IMR-90 (cell line): ENCODE data around the gene ACSF2. TPM values are rescaled to one million over a fixed set of nuclear protein-coding genes. Genes with fewer than 3 reads are reported as not detected.

Source experiments
- ATAC-seq: fragments of 200-7000 bp; cut with Tn5 transposase; 2 replicates; pipeline ENCODE4 v1.9.1; 2020; ENCODE audit warnings: low read depth, mild to moderate bottlenecking, moderate library complexity
- Bru-seq: library from RNA; stranded (reverse); fragments of 400-500 nt; gene quantifications from one replicate; lab custom pipeline; 2021; lab: Mats Ljungman, UMichigan
- BruChase-seq, 2 experiments: library from RNA; stranded (reverse); fragments of 400-500 nt; gene quantifications; one replicate each; lab custom pipeline; 2021; lab: Mats Ljungman, UMichigan
- BruUV-seq: library from RNA; stranded (reverse); fragments of 400-500 nt; replicated peaks from 2 replicates; lab custom pipeline; 2021; lab: Mats Ljungman, UMichigan
- CTCF ChIA-PET: fragments of 300-600 bp; formaldehyde crosslinking; extraction: SDS; loops from one replicate; lab custom pipeline; 2021; ENCODE audit warnings: antibody characterized with exemption; lab: Yijun Ruan, JAX
- POLR2A ChIA-PET: fragments of 300-600 bp; sonication (Branson Sonifier 250); formaldehyde crosslinking; loops from one replicate; lab custom pipeline; 2022; ENCODE audit warnings: antibody characterized with exemption; ENCODE audit not compliant: unreplicated experiment; lab: Charles Lee
- DNase-seq: peaks from one replicate; pipeline ENCODE4 v3.0.0; 2013
- H2AFZ ChIP-seq: replicated peaks from 2 replicates; pipeline ENCODE3; 2013; ENCODE audit warnings: low read length, mild to moderate bottlenecking; ENCODE audit not compliant: poor library complexity
- H2AK5ac ChIP-seq: 2 replicates; pipeline ENCODE4 v1.6.1; 2013; ENCODE audit warnings: low read depth, low read length, inconsistent platforms
- H2AK9ac ChIP-seq: replicated peaks from 2 replicates; pipeline ENCODE3; 2013; ENCODE audit warnings: mild to moderate bottlenecking, low read depth, low read length, moderate library complexity; ENCODE audit not compliant: poor library complexity
- H2BK120ac ChIP-seq: 2 replicates; pipeline ENCODE4 v1.6.1; 2013; ENCODE audit warnings: low read depth, low read length, inconsistent platforms
- H2BK15ac ChIP-seq: 3 replicates; pipeline ENCODE4 v1.6.1; 2013; ENCODE audit warnings: low read depth, low read length, inconsistent platforms
- H2BK20ac ChIP-seq: 2 replicates; pipeline ENCODE4 v1.6.1; 2013; ENCODE audit warnings: low read depth, mild to moderate bottlenecking, inconsistent platforms, low read length, moderate library complexity
- H2BK5ac ChIP-seq: 2 replicates; pipeline ENCODE4 v1.6.1; 2013; ENCODE audit warnings: mild to moderate bottlenecking, low read depth, low read length, inconsistent platforms; ENCODE audit not compliant: poor library complexity, severe bottlenecking
- H3K14ac ChIP-seq: replicated peaks from 2 replicates; pipeline ENCODE4 v1.6.1; 2013; ENCODE audit warnings: low read depth, low read length, inconsistent platforms
- H3K18ac ChIP-seq: 2 replicates; pipeline ENCODE4 v1.6.1; 2013; ENCODE audit warnings: low read depth, low read length, control low read depth
- H3K23ac ChIP-seq: 2 replicates; pipeline ENCODE4 v1.6.1; 2013; ENCODE audit warnings: low read depth, low read length, inconsistent platforms
- H3K27ac ChIP-seq: 2 replicates; pipeline ENCODE4 v1.5.1; 2013; ENCODE audit warnings: mild to moderate bottlenecking, control low read depth, low read length; ENCODE audit not compliant: insufficient read depth
- H3K27me3 ChIP-seq: 2 replicates; pipeline ENCODE4 v1.6.1; 2013; ENCODE audit warnings: low read length; ENCODE audit not compliant: control insufficient read depth, insufficient read depth
- H3K36me3 ChIP-seq: 2 replicates; pipeline ENCODE4 v1.6.1; 2013; ENCODE audit warnings: low read length, mixed read lengths; ENCODE audit not compliant: control insufficient read depth, insufficient read depth
- H3K4ac ChIP-seq: 2 replicates; pipeline ENCODE4 v1.6.1; 2013; ENCODE audit warnings: low read depth, low read length, inconsistent platforms
- H3K4me1 ChIP-seq: 2 replicates; pipeline ENCODE4 v1.6.1; 2013; ENCODE audit warnings: low read length, mixed read lengths; ENCODE audit not compliant: control insufficient read depth, insufficient read depth
- H3K4me2 ChIP-seq: 2 replicates; pipeline ENCODE4 v1.6.1; 2013; ENCODE audit warnings: low read depth, mild to moderate bottlenecking, control low read depth, low read length, moderate library complexity
- H3K4me3 ChIP-seq: 2 replicates; pipeline ENCODE4 v1.5.1; 2013; ENCODE audit warnings: low read depth, mild to moderate bottlenecking, control low read depth, low read length, moderate library complexity; ENCODE audit not compliant: insufficient read depth
- H3K56ac ChIP-seq: 2 replicates; pipeline ENCODE4 v1.6.1; 2013; ENCODE audit warnings: low read length, inconsistent platforms; ENCODE audit not compliant: insufficient read depth; ENCODE audit errors: extremely low read depth
- H3K79me1 ChIP-seq, 2 experiments: 2 replicates each; pipeline ENCODE4 v1.6.1; 2013; ENCODE audit warnings: low read length in 2 of 2, inconsistent platforms in 1 of 2, low read depth in 1 of 2
- H3K9ac ChIP-seq: 2 replicates; pipeline ENCODE4 v1.6.1; 2013; ENCODE audit warnings: low read depth, low read length, control low read depth
- H3K9me1 ChIP-seq: 2 replicates; pipeline ENCODE4 v1.6.1; 2013; ENCODE audit warnings: low read length, inconsistent platforms; ENCODE audit not compliant: insufficient read depth
- H3K9me3 ChIP-seq: 2 replicates; pipeline ENCODE4 v1.6.1; 2013; ENCODE audit warnings: low read length; ENCODE audit not compliant: control insufficient read depth, insufficient read depth
- H4K20me1 ChIP-seq: 2 replicates; pipeline ENCODE4 v1.6.1; 2013; ENCODE audit warnings: low read length, inconsistent platforms; ENCODE audit not compliant: insufficient read depth
- H4K5ac ChIP-seq: 2 replicates; pipeline ENCODE4 v1.6.1; 2013; ENCODE audit warnings: mild to moderate bottlenecking, low read depth, low read length, control low read depth
- H4K8ac ChIP-seq, 2 experiments: 2 replicates each; pipeline ENCODE4 v1.6.1; 2013; ENCODE audit warnings: low read depth in 2 of 2, low read length in 2 of 2, control low read depth in 1 of 2, inconsistent platforms in 1 of 2
- H4K91ac ChIP-seq: 2 replicates; pipeline ENCODE4 v1.6.1; 2013; ENCODE audit warnings: low read depth, low read length, inconsistent platforms; ENCODE audit not compliant: insufficient read depth
- BHLHE40 ChIP-seq: fragments of 150-350 bp; IDR thresholded peaks from 2 replicates; pipeline ENCODE4 v1.6.1; 2016; ENCODE audit warnings: mild to moderate bottlenecking, low read depth, low read length
- FOS ChIP-seq: fragments of 150-350 bp; IDR thresholded peaks from 2 replicates; pipeline ENCODE4 v1.6.1; 2016; ENCODE audit warnings: low read depth, low read length
- USF2 ChIP-seq: fragments of 150-350 bp; IDR thresholded peaks from 2 replicates; pipeline ENCODE4 v1.6.1; 2017; ENCODE audit warnings: mild to moderate bottlenecking, antibody characterized with exemption, low read length, low read depth
- WGBS, 2 experiments: methylation state at CpG; one replicate each; pipeline versions ENCODE4 v1.1.5 to v1.1.7; 2013; ENCODE audit warnings: missing lambda C conversion rate in 2 of 2; ENCODE audit not compliant: insufficient read length in 1 of 2; ENCODE audit errors: extremely low coverage in 2 of 2; 5-methylcytosine and 5-hydroxymethylcytosine counted together
- dilution Hi-C: fragments of 300-500 bp; cut with HindIII; formaldehyde crosslinking; loops from one replicate; pipeline ENCODE4 v1.14.3; 2018; ENCODE audit warnings: low sequenced_read_pairs; ENCODE audit not compliant: unreplicated experiment
- in situ Hi-C: fragments of 300-500 bp; cut with MboI; formaldehyde crosslinking; loops from 3 replicates; pipeline ENCODE4 v1.14.3; 2019; ENCODE audit warnings: low sequenced_read_pairs, inconsistent platforms, mixed read lengths
- intact Hi-C: fragments of 100-400 bp; cut with micrococcal nuclease; formaldehyde crosslinking; loops from 2 replicates; pipeline ENCODE4 v1.10.0; 2022
- long read RNA-seq: library from polyadenylated mRNA; unstranded; transcript quantifications from one replicate; pipeline ENCODE4 v2.0.0, GENCODE V29; 2021; ENCODE audit not compliant: unreplicated experiment
- polyA plus RNA-seq, 3 experiments: library from polyadenylated mRNA; depleted of rRNA; stranded (reverse); fragments of >200 nt; gene quantifications; 2 replicates each; pipeline ENCODE4 v1.2.3, GENCODE V29; 2012; ENCODE audit warnings: low replicate concordance in 1 of 3
- total RNA-seq: library from RNA; depleted of rRNA; stranded (reverse); fragments of >200 nt; gene quantifications from 2 replicates; pipeline ENCODE4 v1.2.3, GENCODE V29; 2012; rRNA removed

Gene ACSF2
- total RNA-seq (15.0 and 18.5 TPM in 2 replicates), polyA plus RNA-seq (2012; rRNA removed) (26.8 and 27.2 TPM in 2 replicates), Bru-seq, nascent RNA (percentile 61 among the genes with signal in this experiment), BruChase-seq, experiment 1, labeled RNA remaining after a 6-hour chase (percentile 84 among the genes with signal in this experiment), BruChase-seq, experiment 2, labeled RNA remaining after a 2-hour chase (percentile 81 among the genes with signal in this experiment)
- 12.2 and 22.9 TPM in 2 replicates for polyA plus RNA-seq (2012; cell fraction: cytosol; rRNA removed)
- 103 and 117 TPM in 2 replicates for polyA plus RNA-seq (2012; cell fraction: nucleus; rRNA removed; ENCODE audit: low replicate concordance)
- long read RNA-seq, partial matches to known transcripts: 11 of 17 reads
- long read RNA-seq, other reads (novel, unspliced or antisense): 4 of 17 reads

- H2AFZ ChIP-seq: peak within 1 kb of the TSS; percentile 93
- peak within 1 kb of the TSS; percentile 60; the same call in 1 of the 2 replicates for H2BK20ac ChIP-seq
- 0 out of 2 replicates have a peak within 1 kb of the TSS, but pooled peaks have one; percentile 13 for H3K56ac ChIP-seq
- peaks cover 11 to 54% of the 10 kb centered on the region in 2 experiments; a peak in 3 of 4 replicates for H3K79me1 ChIP-seq
- peaks cover 17% of the 10 kb centered on the region for H3K9me1 ChIP-seq
- TF ChIP-seq BHLHE40: peak; percentile 55; the same call in 1 of the 2 replicates
- peak; percentile 68 for TF ChIP-seq USF2
- no peak for TF ChIP-seq FOS
- peak within 1 kb of the TSS; percentile 93 to 95 for H4K8ac ChIP-seq
- in situ Hi-C loops (no loop called here), intact Hi-C loops (no loop called here), dilution Hi-C loops (no loop called here)
- H3K9me3 ChIP-seq: no peaks in the 10 kb centered on the region
- peak within 1 kb of the TSS; percentile 94 for H2AK5ac ChIP-seq
- ChIA-PET POLR2A (interaction anchor here (1.8 kb wide), 1 partner anchor 11 kb away, joined by 7 read pairs; no protein-coding TSS in a partner anchor), CTCF (interaction anchor here (1.2 to 1.8 kb wide), 2 partner anchors 14 to 29 kb away, joined by 4 to 7 read pairs; partner anchors contain the start of gene LRRC59)
- H2BK15ac ChIP-seq: peak within 1 kb of the TSS; percentile 24
- peak within 1 kb of the TSS; percentile 85 for H3K23ac ChIP-seq
- peak within 1 kb of the TSS; percentile 83 for H3K14ac ChIP-seq
- H2BK120ac ChIP-seq: peak within 1 kb of the TSS; percentile 66
- peak within 1 kb of the TSS; percentile 83 for H4K91ac ChIP-seq
- ATAC-seq (peak; percentile 81), DNase-seq (peak; percentile 22)
- peaks cover 3% of the 10 kb centered on the region; the same call in 1 of the 2 replicates for H3K36me3 ChIP-seq
- peak within 1 kb of the TSS; percentile 78 for H3K27ac ChIP-seq
- no peaks in the 10 kb centered on the region for H3K27me3 ChIP-seq
- 2% methylated on average over 9 of the region's 70 CpGs; no CpG with 5 or more reads in 1 of the 2 experiments for WGBS, 2 experiments
- peak within 1 kb of the TSS; percentile 60 for H2BK5ac ChIP-seq
- H4K20me1 ChIP-seq: no peaks in the 10 kb centered on the region
- peak within 1 kb of the TSS; percentile 74 for H3K4me2 ChIP-seq
- peak within 1 kb of the TSS; percentile 58 for H4K5ac ChIP-seq
- peak within 1 kb of the TSS; percentile 82 for H2AK9ac ChIP-seq
- BruUV-seq: no TSS peak
- H3K9ac ChIP-seq: peak within 1 kb of the TSS; percentile 69
- peak within 1 kb of the TSS; percentile 92 for H3K4ac ChIP-seq
- H3K4me3 ChIP-seq: peak within 1 kb of the TSS; percentile 79
- H3K18ac ChIP-seq: peak within 1 kb of the TSS; percentile 19
- peaks cover 27% of the 10 kb centered on the region for H3K4me1 ChIP-seq
Observed at GRCh38 chr17:50425682-50426471, at the start of gene ACSF2. Gene ACSF2 (plus strand): TSS chr17:50426218. CDS start chr17:50426262, 44 bp downstream.
